ENCODE results near the gene ROGDI. TPM values are rescaled to one million over a fixed set of nuclear protein-coding genes. Genes with fewer than 3 reads are reported as not detected.

The ROGDI gene
- total and polyA plus RNA-seq, 10 of the 15 experiments (the other 5 are each of a cell fraction or from before 2014, with no cell fraction given): 0.40 to 23.5 (median 12.3) TPM

DNA sequence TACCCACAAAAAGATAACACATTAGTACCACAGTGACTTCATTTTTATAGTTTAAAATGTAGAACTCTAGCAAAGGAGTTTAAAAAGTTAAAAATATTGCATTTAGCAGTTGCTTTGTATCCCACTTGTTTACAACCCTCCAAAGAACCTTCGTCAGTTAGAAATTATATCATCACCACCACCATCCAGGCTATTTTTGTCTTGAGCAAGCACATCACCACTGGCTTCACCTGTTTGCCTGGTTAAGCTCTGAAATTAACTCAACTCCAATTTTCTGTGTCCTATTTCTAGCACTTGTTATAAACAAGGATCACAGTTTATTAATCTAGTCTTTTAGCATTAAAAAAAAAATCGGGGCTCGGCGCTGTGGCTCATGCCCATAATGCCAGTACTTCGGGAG lies 38.6 kb upstream of the ROGDI start:
- no peak for ATAC-seq
- POLR2A ChIA-PET: interaction anchor here (0.7 to 1.0 kb wide), 2 partner anchors 11 to 46 kb away, joined by 3 to 7 read pairs; no protein-coding TSS in a partner anchor
- Histone ChIP-seq H4K20me1 (ENCODE audit: control insufficient read depth, insufficient read depth) (no peaks in the 10 kb centered on the region), H2AFZ (ENCODE audit: control insufficient read depth, low read depth, low read length) (no peak overlapping the region), H3K9me3 (replicated peaks; ENCODE audit: control insufficient read depth, insufficient read depth, low read length) (no peaks in the 10 kb centered on the region), H3K27ac (ENCODE audit: control insufficient read depth, insufficient read depth) (no peak overlapping the region), H3K9ac (ENCODE audit: control insufficient read depth, insufficient read depth, low read length) (no peak overlapping the region), H3K4me2 (ENCODE audit: control insufficient read depth, insufficient read depth) (no peak overlapping the region), H3K36me3 (ENCODE audit: control insufficient read depth in 2 of 2, insufficient read depth in 2 of 2, low read length in 1 of 2) (peaks cover 9 to 38% of the 10 kb centered on the region in 2 experiments), H3K4me1 (ENCODE audit: control insufficient read depth, insufficient read depth, low read length) (no peaks in the 10 kb centered on the region), H3K27me3 (replicated peaks in 1 of 2; ENCODE audit: control insufficient read depth in 2 of 2, insufficient read depth in 2 of 2, low read length in 1 of 2) (no peaks in the 10 kb centered on the region), H3K4me3 (no peak overlapping the region), H3K79me2 (ENCODE audit: control insufficient read depth, insufficient read depth, low read length) (peaks cover 10% of the 10 kb centered on the region)
- no TSS peak for BruUV-seq (replicated peaks)
- in situ Hi-C loops (cut with MboI): loop anchor here (10.0 kb wide), 1 partner anchor 244 kb away; no protein-coding TSS in a partner anchor
- intact Hi-C loops (cut with micrococcal nuclease; ENCODE audit: unreplicated experiment): loop anchor here (10.0 kb wide), 1 partner anchor 254 kb away; the partner anchor contains the start of gene EEF2KMT
- WGBS (ENCODE audit: insufficient coverage, insufficient replicate concordance, low lambda C conversion rate, missing lambda C conversion rate): 78% methylated on average over 5 of the region's 5 CpGs
- TF ChIP-seq BCL11A (IDR thresholded peaks at IDR 0.05; ENCODE audit: low read depth, low read length): no peak
- TF ChIP-seq FOXK2 (IDR thresholded peaks at IDR 0.05): no peak
- TF ChIP-seq MXI1 (IDR thresholded peaks at IDR 0.05; ENCODE audit: low read depth, low read length): no peak
- TF ChIP-seq, protein P1, sequence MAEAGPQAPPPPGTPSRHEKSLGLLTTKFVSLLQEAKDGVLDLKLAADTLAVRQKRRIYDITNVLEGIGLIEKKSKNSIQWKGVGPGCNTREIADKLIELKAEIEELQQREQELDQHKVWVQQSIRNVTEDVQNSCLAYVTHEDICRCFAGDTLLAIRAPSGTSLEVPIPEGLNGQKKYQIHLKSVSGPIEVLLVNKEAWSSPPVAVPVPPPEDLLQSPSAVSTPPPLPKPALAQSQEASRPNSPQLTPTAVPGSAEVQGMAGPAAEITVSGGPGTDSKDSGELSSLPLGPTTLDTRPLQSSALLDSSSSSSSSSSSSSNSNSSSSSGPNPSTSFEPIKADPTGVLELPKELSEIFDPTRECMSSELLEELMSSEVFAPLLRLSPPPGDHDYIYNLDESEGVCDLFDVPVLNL (IDR thresholded peaks at IDR 0.05; ENCODE audit: low read depth, low read length): no peak
- no peak for TF ChIP-seq RFX5 (IDR thresholded peaks at IDR 0.05; ENCODE audit: low read depth, low read length)
- TF ChIP-seq CREM (IDR thresholded peaks at IDR 0.05; ENCODE audit: low read depth): no peak
- TF ChIP-seq SREBF2 (IDR thresholded peaks at IDR 0.05; ENCODE audit: low read length): no peak
- TF ChIP-seq ASH2L (IDR thresholded peaks at IDR 0.05; ENCODE audit: borderline replicate concordance, low read depth): no peak
- TF ChIP-seq ZNF24 (IDR thresholded peaks at IDR 0.05): no peak
- TF ChIP-seq, protein P2, sequence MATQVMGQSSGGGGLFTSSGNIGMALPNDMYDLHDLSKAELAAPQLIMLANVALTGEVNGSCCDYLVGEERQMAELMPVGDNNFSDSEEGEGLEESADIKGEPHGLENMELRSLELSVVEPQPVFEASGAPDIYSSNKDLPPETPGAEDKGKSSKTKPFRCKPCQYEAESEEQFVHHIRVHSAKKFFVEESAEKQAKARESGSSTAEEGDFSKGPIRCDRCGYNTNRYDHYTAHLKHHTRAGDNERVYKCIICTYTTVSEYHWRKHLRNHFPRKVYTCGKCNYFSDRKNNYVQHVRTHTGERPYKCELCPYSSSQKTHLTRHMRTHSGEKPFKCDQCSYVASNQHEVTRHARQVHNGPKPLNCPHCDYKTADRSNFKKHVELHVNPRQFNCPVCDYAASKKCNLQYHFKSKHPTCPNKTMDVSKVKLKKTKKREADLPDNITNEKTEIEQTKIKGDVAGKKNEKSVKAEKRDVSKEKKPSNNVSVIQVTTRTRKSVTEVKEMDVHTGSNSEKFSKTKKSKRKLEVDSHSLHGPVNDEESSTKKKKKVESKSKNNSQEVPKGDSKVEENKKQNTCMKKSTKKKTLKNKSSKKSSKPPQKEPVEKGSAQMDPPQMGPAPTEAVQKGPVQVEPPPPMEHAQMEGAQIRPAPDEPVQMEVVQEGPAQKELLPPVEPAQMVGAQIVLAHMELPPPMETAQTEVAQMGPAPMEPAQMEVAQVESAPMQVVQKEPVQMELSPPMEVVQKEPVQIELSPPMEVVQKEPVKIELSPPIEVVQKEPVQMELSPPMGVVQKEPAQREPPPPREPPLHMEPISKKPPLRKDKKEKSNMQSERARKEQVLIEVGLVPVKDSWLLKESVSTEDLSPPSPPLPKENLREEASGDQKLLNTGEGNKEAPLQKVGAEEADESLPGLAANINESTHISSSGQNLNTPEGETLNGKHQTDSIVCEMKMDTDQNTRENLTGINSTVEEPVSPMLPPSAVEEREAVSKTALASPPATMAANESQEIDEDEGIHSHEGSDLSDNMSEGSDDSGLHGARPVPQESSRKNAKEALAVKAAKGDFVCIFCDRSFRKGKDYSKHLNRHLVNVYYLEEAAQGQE (IDR thresholded peaks at IDR 0.05; ENCODE audit: low read depth, low read length): no peak
- TF ChIP-seq ZNF384 (IDR thresholded peaks at IDR 0.05; ENCODE audit: borderline replicate concordance, low read depth, low read length): no peak
- TF ChIP-seq YY1 (IDR thresholded peaks at IDR 0.05; ENCODE audit: low read depth, low read length): no peak
- CTCF ChIA-PET: no interaction called here
- SMC1A ChIA-PET (ENCODE audit: uncharacterized antibody, unreplicated experiment): interaction anchor here (0.7 kb wide), 1 partner anchor 9 kb away, joined by 4 read pairs; no protein-coding TSS in a partner anchor
- DNase-seq (ENCODE audit: low read depth, low spot score): no peak
- FAIRE-seq: no peak
- RAD21 ChIA-PET (ENCODE audit: unreplicated experiment): no interaction called here
